Right lobe of liver (tissue), 6 donors: ENCODE measurements around the gene EPHA6. TPM values are rescaled to one million over a fixed set of nuclear protein-coding genes. Genes with fewer than 3 reads are reported as not detected.

Source experiments
- ATAC-seq, 4 donors: fragments of 200-7000 bp; cut with Tn5 transposase; one replicate each; pipeline ENCODE4 v1.9.1; 2020; ENCODE audit warnings: mild to moderate bottlenecking in 4 of 4, moderate library complexity in 4 of 4
- DNase-seq, 3 donors: peaks; one replicate each; pipeline ENCODE4 v3.0.0-alpha.2; 2020
- H3K27ac ChIP-seq, 3 donors: fragments of 200-600 bp; one replicate each; pipeline ENCODE4 v1.8.0; 2022
- H3K27me3 ChIP-seq, 2 donors: fragments of 200-600 bp; one replicate each; pipeline ENCODE4 v1.8.0; 2022
- H3K36me3 ChIP-seq, 4 donors: fragments of 200-600 bp; sonication (generic) in 1 of 4; one replicate each; pipeline versions ENCODE4 v1.5.1 to v1.8.0; 2017 to 2022; ENCODE audit warnings: control low read depth in 1 of 4
- H3K4me1 ChIP-seq, 4 donors: fragments of 200-600 bp; sonication (generic) in 1 of 4; one replicate each; pipeline versions ENCODE4 v1.5.1 to v1.8.0; 2017 to 2022; ENCODE audit warnings: control low read depth in 1 of 4
- H3K4me3 ChIP-seq, 3 donors: fragments of 200-600 bp; one replicate each; pipeline ENCODE4 v1.8.0; 2022
- H3K9me3 ChIP-seq, 4 donors: fragments of 200-600 bp; sonication (generic) in 1 of 4; one replicate each; pipeline versions ENCODE4 v1.5.1 to v1.8.0; 2017 to 2022; ENCODE audit warnings: control low read depth in 1 of 4
- CTCF ChIP-seq, 4 donors: fragments of 200-600 bp in 3 of 4; fragments of 450-650 bp in 1 of 4; IDR thresholded peaks; one replicate each; pipeline versions ENCODE4 v1.5.1 to v1.8.0; 2016 to 2022; ENCODE audit warnings: antibody characterized with exemption in 4 of 4, mild to moderate bottlenecking in 2 of 4
- POLR2A ChIP-seq: fragments of 450-650 bp; IDR thresholded peaks from one replicate; pipeline ENCODE4 v1.6.1; 2017; ENCODE audit warnings: antibody characterized with exemption, mild to moderate bottlenecking
- WGBS: methylation state at CpG from one replicate; pipeline ENCODE4 v1.1.6; 2018; ENCODE audit warnings: low coverage, low lambda C conversion rate; ENCODE audit not compliant: insufficient coverage; ENCODE audit errors: missing lambda C conversion rate; 5-methylcytosine and 5-hydroxymethylcytosine counted together
- intact Hi-C, 2 donors: fragments of 100-400 bp; cut with DNase I; formaldehyde crosslinking; loops; one replicate each; pipeline versions ENCODE4 v1.11.2 to v1.14.1; 2022
- total RNA-seq, 6 experiments: library from RNA; depleted of rRNA in 2 of 6; stranded (reverse); fragments of >200 nt in 2 of 6; fragmentation: NEBNext Ultra II Directional in 3 of 6; extraction: Animal tissue kit (Norgen Biotek cat#: 25700) in 3 of 6; gene quantifications; one replicate each; pipeline versions ENCODE4 v1.1.0 to v1.2.4, GENCODE V29; 2016 to 2023
- donor health status: DM: no; HTN: yes; CAD: no.
- donor health status: DM: no; HTN: no; CAD: no.
- donor health status: DM: no; HTN: no; CAD: no.
- donor health status: DM: no; HTN: yes; CAD: no.
- donor health status: DM: no; HTN: yes; CAD: no.

EPHA6 gene
- total RNA-seq, 6 experiments from 2014 or later = not detected

- Histone ChIP-seq H3K27me3 (no peaks in the 10 kb centered on the region), H3K36me3 (no peaks in the 10 kb centered on the region), H3K4me3 (no peak overlapping the region), H3K4me1 (no peaks in the 10 kb centered on the region), H3K27ac (no peak overlapping the region), H3K9me3 (no peaks in the 10 kb centered on the region)
- intact Hi-C loops = no loop called here
- WGBS = 40% methylated on average over 2 of the region's 2 CpGs
- no peak for TF ChIP-seq CTCF (IDR thresholded peaks at IDR 0.05)
- DNase-seq (no peak), ATAC-seq (no peak)
Measured at GRCh38 chr3:97430601-97431000, 616.2 kb downstream of the EPHA6 start.

GRCh38 chr3:97432914-97433313, 618.5 kb downstream of the EPHA6 start:
- TF ChIP-seq CTCF (IDR thresholded peaks at IDR 0.05) = no peak
- no peak for TF ChIP-seq POLR2A
- ATAC-seq = no peak
- no peaks in the 10 kb centered on the region for H3K36me3 ChIP-seq
- intact Hi-C loops = no loop called here
- H3K9me3 ChIP-seq = no peaks in the 10 kb centered on the region
- no peaks in the 10 kb centered on the region for H3K27me3 ChIP-seq
- DNase-seq = no peak
- H3K4me1 ChIP-seq = no peaks in the 10 kb centered on the region
- no peak overlapping the region for H3K27ac ChIP-seq
- 43% methylated on average over 2 of the region's 2 CpGs for WGBS
- no peak overlapping the region for H3K4me3 ChIP-seq

GRCh38 chr3:97438131-97438530, 623.7 kb downstream of the EPHA6 start:
- Histone ChIP-seq H3K9me3 (no peaks in the 10 kb centered on the region), H3K27me3 (no peaks in the 10 kb centered on the region), H3K27ac (no peak overlapping the region), H3K36me3 (no peaks in the 10 kb centered on the region), H3K4me3 (no peak overlapping the region), H3K4me1 (no peaks in the 10 kb centered on the region)
- TF ChIP-seq POLR2A (no peak), CTCF (IDR thresholded peaks at IDR 0.05) (no peak)
- intact Hi-C loops = no loop called here
- ATAC-seq = no peak
- WGBS = 44% methylated on average over 1 of the region's 1 CpG
- DNase-seq = no peak

- TF ChIP-seq CTCF (IDR thresholded peaks at IDR 0.05) (no peak), POLR2A (no peak)
- Histone ChIP-seq H3K36me3 (no peaks in the 10 kb centered on the region), H3K27ac (no peak overlapping the region), H3K4me3 (no peak overlapping the region), H3K9me3 (no peaks in the 10 kb centered on the region), H3K4me1 (no peaks in the 10 kb centered on the region), H3K27me3 (no peaks in the 10 kb centered on the region)
- intact Hi-C loops = no loop called here
- DNase-seq (no peak), ATAC-seq (no peak)
- WGBS = 53% methylated on average over 1 of the region's 1 CpG
Measured at GRCh38 chr3:97439373-97439772, 625.0 kb downstream of the EPHA6 start.

GRCh38 chr3:97464035-97464434, 649.6 kb downstream of the EPHA6 start:
- ATAC-seq (no peak), DNase-seq (no peak)
- intact Hi-C loops = no loop called here

More at GRCh38 chr3:97464035-97464434, 649.6 kb downstream of the EPHA6 start:
- Histone ChIP-seq H3K27ac (no peak overlapping the region), H3K27me3 (no peaks in the 10 kb centered on the region), H3K9me3 (no peaks in the 10 kb centered on the region), H3K4me3 (no peak overlapping the region), H3K36me3 (no peaks in the 10 kb centered on the region), H3K4me1 (no peaks in the 10 kb centered on the region)
- no peak for TF ChIP-seq CTCF (IDR thresholded peaks at IDR 0.05)
- 12% methylated on average over 1 of the region's 1 CpG for WGBS
